ENCODE results near the gene ASIC1.

The ASIC1 gene

DNA sequence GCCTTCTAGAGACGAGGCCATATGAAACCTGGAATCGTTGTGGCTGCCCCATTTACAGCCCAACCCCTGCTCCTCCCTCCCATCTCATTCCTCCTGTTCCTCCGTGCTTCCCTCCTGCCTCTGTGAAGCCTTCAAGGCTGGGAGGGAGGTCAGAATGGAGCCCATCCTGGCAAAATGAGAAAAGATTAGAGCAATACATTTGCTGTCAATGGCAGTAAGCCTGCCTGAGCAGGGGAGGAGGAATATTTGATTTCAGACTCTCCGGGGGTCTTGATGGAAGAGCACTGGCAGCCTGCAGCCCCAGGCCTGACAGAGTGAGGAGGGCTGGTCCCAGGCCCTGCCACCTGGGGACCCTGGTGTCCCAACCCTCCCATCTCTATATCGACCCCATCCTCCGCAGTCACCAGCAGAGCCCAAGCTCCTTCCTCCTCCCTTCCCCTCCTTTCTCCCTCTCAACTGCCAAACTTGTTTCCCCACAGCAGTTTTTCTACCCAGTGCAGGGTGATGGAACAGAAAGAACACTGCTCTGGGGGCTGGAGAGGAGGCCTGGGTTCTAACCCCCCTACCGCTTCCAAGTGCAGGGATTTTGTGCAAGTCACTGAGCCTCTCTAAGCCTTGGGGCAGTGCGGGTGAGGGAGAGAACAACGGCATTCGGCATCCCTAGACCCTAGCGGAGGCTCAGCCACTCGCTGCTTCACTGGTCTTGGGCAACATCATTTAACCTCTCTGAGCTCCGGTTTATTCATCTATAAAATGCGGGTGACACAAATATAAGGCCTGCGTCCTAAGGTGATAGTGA, 16.1 kb upstream of the ASIC1 start:
- DNase-seq = no peak

DNA sequence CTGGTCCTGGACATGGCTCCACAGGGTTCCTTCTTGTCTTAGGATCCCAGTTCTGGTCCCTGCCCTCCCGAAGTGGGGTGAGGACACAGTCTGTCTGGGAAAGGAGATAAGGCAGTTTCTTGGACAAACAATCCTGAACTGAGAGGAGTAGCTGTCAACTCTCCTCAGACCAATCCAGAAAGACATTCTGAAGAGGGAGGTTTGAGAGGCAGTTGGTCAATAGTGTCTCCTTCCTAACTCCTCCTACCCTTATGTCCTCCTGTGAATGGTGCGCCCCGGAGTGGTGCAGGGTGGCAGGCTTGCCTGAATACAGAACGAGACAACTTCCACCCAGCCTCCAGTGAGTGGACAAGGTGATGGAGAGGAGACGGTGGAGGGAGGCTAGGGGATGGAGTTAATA, 15.4 kb upstream of the ASIC1 start:
- no peak for DNase-seq

DNA sequence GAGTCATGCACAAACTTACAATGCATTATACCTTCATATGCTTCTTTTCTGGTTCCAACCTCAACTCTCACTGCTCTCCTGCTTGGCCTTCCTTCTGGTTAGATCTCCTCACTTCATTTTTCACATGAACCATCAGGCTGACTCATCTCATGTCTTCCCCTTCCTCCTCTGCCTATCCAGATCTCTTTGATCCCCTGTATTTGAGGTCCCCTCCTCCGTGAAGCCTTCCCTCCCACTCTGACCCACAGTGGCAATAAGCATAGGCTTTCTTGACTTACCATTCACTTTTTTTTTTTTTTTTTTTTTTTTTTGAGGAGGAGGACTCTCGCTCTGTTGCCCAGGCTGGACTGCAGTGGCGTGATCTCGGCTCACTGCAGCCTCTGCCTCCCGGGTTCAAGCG, 14.7 kb upstream of the ASIC1 start:
- no peak for DNase-seq

DNA sequence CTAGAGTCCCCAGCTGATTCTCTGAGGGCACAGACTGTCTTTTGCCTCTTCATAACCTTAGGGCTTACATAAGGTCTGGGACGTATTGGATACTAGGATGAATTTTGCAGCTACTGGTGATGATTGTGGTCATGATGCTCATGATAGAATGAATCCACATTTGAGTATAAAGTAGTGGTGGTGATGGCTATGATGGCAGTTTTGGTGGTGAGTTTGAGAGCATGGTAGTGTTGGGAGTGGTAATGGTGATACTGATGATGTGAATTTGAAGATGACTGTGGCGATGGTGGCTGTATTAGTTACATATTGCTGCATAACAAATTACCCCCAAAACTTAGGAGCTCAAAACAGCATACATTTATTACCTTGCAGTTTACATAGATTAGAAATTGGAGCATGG, 14.1 kb upstream of the ASIC1 start:
- DNase-seq = no peak

DNA sequence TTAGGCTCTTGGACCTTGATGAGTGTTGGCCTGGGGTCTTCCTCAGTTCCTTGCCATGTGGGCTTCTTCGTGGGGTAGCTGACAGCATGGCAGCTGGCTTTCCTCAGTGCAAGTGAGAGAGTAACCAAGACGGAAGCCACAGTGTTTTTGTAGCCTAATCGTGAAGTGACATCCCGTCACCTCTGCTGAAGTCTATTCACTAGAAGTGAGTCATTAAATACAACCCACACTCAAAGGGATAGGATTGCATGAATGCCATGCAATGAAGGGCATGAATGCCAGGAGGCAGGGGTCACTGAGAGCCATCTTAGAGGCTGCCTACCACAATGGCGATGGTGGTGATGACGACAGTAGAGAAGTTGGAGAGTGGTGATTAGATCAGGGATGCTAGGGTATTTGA, 13.5 kb upstream of the ASIC1 start:
- DNase-seq = no peak

DNA sequence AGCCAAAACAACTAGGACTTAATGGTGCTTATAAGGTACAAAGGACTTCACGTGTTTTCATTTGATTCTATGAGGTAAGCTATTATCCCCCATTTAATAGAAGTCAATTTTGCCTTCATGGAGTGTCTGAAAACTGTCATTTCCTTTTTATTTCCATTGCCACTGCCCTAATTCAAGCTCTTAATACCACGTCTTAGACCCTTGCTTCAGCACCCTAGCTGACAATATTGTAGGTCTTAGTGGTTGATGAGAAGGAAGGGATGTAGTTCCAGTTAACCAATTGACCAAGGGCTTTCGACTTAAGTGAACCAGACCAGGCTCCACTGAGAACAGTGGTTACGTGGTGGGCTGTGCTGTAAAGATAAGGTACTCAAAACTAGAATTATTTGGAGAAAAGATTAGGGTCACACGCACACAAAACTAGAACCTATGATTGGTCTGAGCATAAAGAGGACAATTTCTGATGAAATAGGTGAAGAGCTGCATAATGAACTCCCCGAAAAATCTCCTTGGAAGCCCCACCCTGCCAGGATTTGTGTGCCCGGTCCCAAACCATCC, 9.6 kb upstream of the ASIC1 start:
- no peak for DNase-seq

DNA sequence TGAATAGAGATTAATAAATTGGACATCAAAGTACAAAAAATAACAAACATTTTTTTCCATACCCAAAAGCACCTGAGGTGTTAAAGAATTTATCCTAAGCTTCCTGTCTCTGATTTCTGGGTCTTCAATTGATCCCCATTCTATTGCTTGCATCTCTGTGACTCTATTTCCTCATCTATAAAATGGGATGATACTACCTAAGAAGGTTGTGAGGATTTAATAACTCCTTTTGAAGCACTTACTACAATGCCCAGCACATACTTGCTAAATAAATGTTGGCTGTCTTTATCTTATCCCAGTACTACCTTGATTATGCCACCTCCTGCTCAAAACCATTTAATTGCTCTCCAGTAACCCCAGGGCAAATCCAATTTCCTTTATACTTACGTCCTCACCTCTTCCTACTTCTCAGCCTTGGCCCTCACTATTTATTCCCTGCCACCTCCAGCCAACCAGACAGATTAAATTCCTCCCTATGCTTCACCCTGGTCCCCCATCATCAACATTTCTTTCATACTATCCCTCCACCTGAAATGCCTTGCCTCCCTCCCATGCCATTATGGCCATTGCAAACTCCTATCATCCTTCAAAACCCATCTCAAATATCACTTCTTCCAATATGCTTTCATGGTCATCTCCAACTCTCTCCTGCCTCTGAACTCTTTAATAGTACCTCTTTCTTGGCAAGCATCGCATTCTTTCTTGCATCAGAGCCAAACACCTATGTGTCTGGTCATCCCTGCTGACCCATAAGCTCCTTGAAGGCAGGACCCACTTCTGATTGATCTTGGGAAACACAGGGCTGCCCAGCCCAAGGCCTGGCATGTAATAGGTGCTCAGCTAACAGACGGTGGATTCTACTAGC, 7.9 kb upstream of the ASIC1 start:
- no peak for DNase-seq

DNA sequence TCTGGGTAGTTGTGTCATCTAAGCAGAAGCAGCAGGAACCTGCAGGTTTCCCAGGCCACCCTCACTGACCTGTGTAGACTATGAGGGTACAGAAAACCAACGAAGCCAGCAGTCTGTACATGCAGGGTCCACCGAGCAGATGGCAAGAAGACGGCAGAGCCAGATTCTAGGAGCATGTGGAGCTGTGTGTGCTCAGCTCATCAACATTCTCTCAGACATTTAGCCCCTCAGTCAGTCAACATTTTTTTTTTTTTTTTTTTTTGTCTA, 7.3 kb upstream of the ASIC1 start:
- no peak for DNase-seq

DNA sequence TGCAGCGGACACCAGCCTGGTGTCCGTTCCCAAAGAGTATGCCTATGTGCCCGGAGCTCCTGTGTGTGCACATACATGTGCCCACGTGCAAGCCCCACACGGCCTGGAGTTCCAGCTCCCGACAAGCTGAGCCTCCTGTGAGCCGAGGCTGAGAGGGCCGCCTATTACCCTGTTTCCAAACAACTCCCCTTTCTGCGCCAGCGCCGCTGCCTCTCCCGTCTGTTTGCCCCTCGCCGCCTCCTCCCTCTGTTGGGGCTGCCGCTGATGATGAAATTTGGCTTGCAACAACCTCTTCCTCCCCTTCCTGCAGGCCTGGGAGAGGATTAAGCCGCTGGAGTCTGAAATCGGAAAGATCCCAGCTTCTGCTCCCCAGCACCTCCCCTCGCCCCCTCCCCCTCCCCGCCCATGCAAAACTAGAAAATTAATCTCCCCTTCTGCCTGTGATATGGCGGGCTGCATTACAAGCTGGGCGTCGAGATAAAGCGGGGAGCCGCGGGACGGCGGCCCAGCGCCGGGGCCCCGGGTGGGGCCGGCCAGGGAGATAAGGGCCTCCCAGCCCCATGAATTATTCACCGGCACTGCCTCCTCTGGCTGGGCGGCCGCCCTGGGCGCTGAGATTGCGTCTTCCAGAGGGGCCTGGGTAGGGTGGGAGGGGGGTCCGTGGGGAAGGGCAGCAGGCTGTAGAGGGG, 6.8 kb upstream of the ASIC1 start:
- DNase-seq = no peak

DNA sequence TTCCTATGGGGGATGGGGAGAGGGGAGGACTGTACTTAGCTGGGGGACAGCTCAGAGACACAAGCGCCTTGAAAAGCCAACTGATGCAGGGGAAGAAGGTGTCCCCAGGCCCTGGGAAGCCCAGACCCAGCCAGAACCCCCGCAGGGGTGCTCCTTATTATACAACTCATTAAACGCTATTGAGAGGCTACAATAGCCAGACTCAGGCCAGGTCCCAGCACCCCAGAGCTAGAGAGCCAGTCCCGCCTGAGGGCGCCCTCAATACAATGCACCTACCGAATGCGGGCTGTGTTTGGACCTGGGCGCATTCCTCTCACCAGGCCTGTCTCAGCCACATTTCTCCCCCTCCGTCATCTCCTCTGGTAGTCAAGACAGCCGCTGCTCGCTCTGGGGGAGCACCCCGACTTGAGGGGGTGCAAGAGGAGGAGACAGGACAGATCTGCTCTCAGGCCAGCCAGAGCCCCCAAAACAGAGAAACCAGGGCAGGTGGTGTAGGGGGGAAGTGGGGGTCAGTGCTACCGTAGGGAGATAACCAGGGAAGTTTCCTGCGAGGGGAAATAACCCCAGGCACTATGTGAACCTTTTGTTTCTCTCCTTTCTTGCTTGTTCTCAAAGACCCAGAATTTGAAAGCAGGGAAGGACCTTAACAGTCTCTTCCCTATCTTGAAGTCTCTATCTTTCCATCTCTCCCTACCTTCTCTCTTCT, 6.1 kb upstream of the ASIC1 start:
- no peak for DNase-seq

DNA sequence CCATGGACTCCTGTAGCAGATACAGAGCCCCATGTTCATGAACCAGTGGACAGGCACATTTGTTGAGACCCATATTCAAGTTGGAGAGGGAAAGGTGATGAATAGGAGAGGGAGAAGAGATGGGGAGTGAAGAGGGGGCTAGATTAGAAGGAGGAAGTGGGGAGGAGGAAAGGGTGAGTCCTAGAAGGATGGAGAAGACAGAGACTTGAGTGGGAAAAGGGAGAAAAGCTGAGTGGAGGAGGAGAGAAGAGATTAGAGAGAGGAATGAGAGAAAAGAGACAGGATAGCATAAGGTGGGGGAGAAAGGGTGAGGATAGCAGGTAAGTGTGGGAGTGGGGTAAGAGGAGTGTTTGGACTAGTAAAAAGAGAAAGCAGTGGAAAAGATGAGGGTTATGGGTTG, 4.9 kb upstream of the ASIC1 start:
- no peak for DNase-seq

DNA sequence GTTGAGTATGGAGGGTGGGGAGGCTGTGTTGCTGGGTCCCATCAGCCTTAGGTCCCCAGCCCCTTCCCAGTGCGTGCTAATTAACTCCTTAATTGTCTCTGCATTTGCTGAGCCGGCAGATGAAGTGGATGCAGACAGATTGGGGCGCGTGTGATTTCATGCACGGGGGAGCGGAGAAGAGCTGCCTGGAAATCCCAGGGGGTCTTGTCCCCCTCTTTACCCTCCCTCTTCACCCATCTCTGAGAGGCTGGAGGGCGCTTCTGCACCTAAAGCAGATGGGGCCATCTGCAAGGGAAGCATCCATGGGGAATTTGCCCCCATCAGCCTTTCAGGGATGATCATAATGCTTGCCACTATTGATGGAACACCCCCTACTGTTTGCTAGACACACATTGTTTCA, 4.4 kb upstream of the ASIC1 start:
- DNase-seq = no peak

DNA sequence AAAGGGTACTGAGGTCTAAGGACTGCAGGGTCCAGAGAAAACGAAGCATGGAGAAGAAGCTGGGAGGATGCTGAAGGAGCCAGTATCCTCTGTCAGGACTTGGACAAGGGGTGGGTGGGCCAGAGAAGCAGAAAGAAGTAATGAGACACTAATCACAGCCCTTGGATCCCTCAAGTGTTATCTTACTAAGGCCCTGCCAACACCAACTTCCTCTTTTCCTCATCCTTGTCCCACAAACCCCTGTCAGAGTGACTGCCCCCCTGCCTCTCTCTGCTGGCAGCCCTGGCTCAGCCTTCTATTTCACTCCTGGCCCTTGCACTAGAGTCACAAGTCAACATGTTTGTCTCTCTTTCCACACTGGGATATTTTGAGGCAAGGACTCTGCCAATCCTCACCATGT, 3.8 kb upstream of the ASIC1 start:
- no peak for DNase-seq

DNA sequence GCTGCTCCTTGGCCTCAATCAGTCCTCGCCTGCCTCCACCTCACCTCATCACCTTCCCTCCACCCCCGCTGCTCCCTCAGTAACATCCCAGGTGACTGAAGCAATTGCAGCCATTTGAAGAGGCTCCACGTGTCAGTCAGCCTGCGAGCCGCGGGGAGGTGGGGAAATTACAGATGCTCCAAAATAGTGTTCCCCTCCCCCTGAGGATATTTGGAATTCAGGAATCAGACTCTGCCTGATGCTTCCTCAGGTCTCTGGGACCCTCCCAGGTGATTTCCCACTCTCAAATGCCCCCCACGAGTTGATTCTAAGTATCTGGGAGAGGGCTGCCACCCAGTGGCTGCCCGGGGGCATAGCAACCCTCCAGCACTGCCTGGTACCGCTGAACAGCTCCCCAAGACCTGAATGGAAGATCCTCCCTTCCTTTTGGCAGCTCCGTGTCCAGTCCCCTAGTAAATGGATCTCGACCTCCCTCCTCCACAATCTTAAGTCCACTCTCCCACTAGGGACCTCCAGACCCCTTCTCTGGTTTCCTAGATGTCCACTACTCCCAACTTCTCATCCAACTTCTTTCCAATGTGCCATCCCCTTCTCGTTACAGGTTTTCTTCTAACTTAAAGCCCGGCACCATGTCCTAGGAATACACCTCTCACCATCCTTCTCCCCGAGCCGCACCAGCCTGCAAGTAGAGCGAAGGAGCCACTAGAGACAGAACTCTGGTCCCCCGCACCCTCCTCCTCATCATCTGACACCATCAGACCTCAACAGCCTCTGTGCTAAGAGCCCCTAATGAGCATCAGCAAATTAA, 1.4 kb upstream of the ASIC1 start:
- peak; percentile 39 for DNase-seq

DNA sequence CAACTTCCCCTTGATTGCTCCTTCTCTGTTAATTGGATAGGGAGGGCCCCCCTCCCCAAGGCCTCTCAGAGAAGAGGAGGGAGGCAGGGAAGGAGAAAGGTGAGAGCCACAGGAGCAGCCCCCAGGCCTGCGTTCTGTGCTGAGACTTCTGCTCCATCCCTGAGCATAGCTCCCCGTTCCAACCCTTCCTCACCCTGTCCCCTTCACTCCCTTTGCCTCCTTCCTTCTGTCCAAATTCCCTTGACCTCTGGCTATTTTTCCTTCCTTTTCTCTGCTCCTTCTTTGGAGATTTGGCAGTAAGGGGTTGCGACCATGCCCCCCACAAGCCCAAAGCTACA, 788 bp upstream of the ASIC1 start:
- no peak for DNase-seq

DNA sequence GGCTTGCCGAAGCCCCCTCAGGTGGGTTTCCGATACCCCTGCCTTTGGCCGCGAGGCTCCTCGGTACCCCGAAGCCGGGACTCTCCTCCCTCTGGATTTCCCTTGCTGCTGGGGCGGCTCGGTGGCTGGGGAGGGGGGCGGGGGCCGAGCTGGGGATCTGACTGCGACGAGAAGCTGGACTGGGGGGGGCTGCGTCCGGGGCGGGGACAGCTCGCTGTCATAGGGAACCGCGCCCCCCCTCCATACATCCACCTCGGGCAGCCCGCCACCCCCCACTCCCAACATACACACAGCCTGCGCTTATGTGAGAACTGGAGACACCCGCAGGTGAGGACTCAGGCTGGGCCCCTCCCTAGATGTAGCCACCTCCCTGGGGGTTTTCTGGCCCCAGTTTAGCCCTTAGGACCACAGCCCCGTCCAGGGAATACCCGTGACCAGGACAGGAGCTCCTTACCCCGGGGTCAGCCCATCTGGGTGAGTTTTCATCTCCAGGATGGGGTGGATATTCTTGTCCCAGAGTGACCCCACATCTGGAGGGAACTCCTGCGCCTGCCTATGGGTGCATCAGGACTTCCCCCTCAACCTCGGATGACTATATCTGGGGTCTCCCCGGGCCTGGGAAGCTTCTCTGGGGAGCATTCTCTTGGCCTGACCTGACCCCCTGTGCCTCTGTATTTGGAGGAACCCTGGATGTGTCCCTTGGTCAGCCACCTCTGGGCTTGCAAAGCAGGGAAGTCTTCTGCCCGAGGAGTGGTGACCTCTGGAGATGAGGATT, 687 bp downstream of the ASIC1 start:
- DNase-seq = no peak

DNA sequence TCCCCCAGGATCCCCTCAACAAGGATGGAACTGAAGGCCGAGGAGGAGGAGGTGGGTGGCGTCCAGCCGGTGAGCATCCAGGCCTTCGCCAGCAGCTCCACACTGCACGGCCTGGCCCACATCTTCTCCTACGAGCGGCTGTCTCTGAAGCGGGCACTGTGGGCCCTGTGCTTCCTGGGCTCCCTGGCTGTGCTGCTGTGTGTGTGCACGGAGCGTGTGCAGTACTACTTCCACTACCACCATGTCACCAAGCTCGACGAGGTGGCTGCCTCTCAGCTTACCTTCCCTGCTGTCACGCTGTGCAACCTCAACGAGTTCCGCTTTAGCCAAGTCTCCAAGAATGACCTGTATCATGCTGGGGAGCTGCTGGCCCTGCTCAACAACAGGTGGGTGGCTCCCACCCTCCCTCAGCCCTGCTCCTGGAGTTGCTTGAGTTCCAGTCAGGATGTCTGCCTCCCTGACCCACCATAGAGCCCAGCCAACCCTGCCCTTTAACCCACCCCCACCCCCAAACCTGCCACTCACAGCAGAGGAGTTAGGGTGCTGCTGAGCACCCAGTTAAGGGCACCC, 1.4 kb downstream of the ASIC1 start:
- no peak for DNase-seq

DNA sequence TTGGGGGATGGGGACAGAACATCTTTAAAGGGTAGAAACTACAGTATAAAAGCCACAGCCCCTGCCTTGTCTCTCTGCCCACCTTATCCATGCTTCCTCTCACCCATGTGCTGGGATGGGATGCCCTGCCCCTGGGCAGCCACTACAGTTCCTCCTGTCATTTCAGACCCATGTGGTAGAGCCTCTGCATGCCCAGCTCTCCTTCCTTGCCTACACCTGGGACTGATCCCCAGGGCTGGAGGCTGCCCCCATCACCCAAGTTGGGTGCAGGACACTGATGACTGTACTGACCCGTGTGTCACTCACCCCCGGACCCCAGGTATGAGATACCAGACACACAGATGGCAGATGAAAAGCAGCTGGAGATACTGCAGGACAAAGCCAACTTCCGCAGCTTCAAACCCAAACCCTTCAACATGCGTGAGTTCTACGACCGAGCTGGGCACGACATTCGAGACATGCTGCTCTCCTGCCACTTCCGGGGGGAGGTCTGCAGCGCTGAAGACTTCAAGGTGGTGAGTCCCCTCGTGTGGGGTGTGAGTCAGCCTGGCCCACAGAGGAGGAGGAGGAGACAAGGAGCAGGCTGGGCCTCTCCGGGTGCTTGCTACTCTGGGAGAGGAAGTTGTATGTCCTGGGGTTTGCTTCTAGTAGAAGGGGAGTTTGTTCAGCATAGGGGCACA, 2.2 kb downstream of the ASIC1 start:
- peak; percentile 25 for DNase-seq

DNA sequence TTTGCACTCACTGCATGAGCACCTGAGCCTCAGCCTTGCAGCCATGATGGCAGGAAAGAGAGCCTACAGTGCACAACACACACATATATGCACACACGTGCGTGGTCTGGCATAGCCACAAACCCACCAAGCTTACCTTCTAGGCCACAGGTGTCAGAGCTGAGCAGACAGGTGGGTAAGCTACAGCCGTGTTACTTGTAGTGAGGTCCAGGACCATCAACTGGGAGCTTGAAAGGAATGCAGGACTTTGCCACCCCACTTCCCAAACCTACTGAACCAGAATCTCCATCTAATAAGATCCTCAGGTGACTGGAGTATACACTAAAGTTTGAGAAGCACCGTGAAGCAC, 2.7 kb downstream of the ASIC1 start:
- no peak for DNase-seq

DNA sequence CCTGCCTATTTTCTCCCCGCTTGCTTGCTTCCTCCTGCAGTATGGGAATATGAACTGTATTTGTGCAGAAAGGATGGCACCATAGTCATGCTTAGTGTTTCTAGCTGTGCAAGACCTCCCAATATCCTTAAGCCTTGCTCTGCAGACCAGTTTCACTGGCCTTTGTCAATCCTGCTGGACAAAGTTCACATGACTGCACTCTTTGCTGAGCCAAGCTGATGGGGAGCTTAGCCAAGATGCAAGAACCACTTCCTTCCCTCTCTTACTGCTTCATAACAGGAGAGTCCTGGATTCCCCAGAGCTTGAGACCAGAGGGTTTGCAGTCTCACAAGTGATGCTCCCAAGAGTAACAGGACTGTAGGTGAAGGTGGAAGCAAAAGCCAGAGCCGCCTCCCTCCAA, 3.8 kb downstream of the ASIC1 start:
- DNase-seq = no peak

All from CD4-positive, alpha-beta T cell treated with Interferon gamma for 1 hour (primary cell).